MM.1S (cell line): ENCODE results near the gene FRYL.

ENCODE experiments used
- EZH2 ChIP-seq: fragments of 300-600 bp; sonication (generic); optimal IDR thresholded peaks from 2 replicates; pipeline ENCODE3; 2017; ENCODE audit warnings: low read depth, mild to moderate bottlenecking, antibody characterized with exemption, low read length, mixed read lengths
- EZH2phosphoT487 ChIP-seq: fragments of 300-600 bp; sonication (generic); IDR thresholded peaks from 2 replicates; pipeline ENCODE4 v1.6.1; 2018; ENCODE audit warnings: antibody characterized with exemption, low read length
- TF ChIP-seq, protein P1 (sequence below): fragments of 300-600 bp; sonication (generic); IDR thresholded peaks from 2 replicates; pipeline ENCODE4 v1.5.1; 2016; ENCODE audit warnings: antibody characterized with exemption, low read length, mixed read lengths

- TF ChIP-seq, protein P1, sequence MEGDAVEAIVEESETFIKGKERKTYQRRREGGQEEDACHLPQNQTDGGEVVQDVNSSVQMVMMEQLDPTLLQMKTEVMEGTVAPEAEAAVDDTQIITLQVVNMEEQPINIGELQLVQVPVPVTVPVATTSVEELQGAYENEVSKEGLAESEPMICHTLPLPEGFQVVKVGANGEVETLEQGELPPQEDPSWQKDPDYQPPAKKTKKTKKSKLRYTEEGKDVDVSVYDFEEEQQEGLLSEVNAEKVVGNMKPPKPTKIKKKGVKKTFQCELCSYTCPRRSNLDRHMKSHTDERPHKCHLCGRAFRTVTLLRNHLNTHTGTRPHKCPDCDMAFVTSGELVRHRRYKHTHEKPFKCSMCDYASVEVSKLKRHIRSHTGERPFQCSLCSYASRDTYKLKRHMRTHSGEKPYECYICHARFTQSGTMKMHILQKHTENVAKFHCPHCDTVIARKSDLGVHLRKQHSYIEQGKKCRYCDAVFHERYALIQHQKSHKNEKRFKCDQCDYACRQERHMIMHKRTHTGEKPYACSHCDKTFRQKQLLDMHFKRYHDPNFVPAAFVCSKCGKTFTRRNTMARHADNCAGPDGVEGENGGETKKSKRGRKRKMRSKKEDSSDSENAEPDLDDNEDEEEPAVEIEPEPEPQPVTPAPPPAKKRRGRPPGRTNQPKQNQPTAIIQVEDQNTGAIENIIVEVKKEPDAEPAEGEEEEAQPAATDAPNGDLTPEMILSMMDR: no peak
- TF ChIP-seq EZH2 (no peak), EZH2phosphoT487 (no peak)
These were observed 37.7 kb downstream of the FRYL start for GRCh38 chr4:48742412-48742811.
